Ureter (tissue), 1 donor: Measurements from ENCODE around the gene SUPT20HL2. TPM values are rescaled to one million over a fixed set of nuclear protein-coding genes. Genes with fewer than 3 reads are reported as not detected.

ENCODE experiments used
- total RNA-seq: library from RNA; stranded (reverse); gene quantifications from one replicate; pipeline ENCODE4 v1.2.4, GENCODE V29; 2023
- donor health status: DM: yes; HTN: yes; CAD: no.

Gene SUPT20HL2
- total RNA-seq, 1 donor from 2014 or later = 0.57 TPM

Other genes starting within 250 kb of the SUPT20HL2 start
- 75.0 TPM for gene ZFX, start 164.3 kb downstream of the SUPT20HL2 start, total RNA-seq
- 0.78 TPM for gene SUPT20HL1, start 46.6 kb upstream of the SUPT20HL2 start, total RNA-seq
- gene PDK3, start 151.2 kb upstream of the SUPT20HL2 start, total RNA-seq = 22.7 TPM